GM18511 (cell line): Measurements from ENCODE around the gene DDX49.

Source experiments
- ATAC-seq: cut with Tn5 transposase; IDR thresholded peaks from one replicate; pipeline ENCODE4 v1.9.1; 2021; ENCODE audit warnings: mild to moderate bottlenecking, moderate library complexity; ENCODE audit not compliant: unreplicated experiment

DDX49 gene

DNA sequence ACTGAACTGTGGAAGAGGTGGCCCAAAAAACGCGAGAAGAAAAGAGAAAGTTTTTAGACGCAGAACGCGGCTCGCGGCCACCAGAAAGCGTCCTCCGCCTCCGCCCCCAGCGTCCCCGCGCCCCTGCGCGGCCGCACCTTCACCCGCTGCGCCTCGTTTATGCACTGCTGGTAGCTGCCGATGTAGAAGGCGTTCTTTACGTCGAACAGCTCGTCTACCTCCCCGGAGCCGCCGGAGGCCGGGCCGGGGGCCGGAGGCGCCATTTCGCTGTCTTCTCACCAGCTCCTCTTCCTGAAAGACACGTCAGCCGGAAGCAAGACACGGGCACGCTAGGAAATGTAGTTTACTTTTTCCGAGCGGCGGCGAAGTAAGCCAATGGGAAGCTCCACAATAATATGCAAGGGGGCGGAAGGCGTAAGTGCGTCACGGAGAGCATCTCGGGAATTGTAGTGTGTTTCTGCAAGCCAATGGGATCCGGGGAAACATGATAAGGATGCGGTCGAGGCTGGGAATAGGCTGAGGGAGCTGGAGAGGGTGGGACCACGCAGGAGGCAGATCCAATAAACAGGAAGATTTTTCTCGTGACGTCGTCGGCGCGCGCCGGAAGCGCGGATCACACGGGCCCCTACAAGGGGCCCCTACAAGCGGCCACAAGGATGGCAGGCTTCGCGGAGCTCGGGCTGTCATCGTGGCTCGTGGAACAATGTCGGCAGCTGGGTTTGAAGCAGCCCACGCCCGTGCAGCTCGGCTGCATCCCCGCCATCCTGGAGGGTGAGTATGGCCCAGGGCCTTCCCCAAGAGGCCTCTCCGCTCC, at the start of gene DDX49, which contains the start of gene COPE:
DDX49 (plus strand) TSS at position 630 of the 814 bp plus-strand sequence; CDS start at position 657, 27 bp downstream.
COPE (minus strand) TSS at position 302 of the 814 bp plus-strand sequence; CDS start at position 263, 39 bp downstream.
- ATAC-seq: peak; percentile 93

- no peak for ATAC-seq
Measured at GRCh38 chr19:18869781-18870530, 49.6 kb upstream of the DDX49 start.

DNA sequence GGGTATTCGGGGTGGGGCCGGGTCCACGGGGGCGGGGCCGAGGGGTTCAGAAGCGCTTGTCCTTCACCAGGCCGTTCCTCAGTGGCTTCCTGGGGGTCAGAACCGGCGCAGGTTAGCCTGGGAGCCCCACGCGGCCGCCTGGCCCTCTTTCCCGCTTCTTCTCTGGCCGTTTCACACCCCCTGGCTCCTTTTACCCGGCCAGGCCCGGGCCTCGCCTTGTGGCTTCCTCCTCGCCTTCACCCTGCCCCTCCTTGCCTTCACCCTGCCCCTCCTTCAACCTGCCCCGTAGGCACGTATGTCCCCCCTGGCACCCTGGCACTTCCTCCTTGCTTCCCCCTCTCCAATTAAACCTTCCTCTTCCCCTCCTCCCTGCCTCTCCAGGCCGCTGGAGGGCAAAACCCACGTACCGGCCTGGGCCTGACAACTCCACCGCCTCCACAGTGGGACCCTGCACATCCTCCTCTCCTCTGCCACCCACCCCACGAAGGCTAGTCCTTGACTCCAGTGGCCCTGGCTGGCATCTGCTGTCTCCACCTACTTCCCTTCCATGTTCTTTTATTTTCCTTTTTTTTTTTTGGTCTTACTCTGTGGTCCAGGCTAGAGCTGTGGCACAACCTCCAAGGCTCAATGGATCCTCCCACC, 48.9 kb upstream of the DDX49 start:
- ATAC-seq: no peak

DNA sequence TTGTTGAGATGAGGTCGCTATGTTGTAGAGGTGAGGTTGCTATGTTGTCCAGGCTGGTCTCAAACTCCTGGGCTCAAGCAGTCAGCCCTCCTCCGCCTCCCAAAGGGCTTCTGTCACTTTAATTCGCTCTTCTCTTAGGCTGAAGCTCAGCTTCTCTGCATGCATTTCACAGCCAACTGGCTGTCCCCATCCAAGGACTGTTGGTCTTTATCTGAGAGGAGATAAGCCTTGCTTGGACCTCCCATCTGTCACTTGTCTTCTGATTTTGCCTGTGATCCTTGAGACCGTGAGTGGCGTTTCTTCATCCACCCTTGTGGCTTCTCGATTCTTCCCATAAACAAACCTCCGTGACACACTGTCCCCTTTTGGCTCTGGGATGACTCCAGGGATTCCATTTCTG, 48.0 kb upstream of the DDX49 start:
- no peak for ATAC-seq

DNA sequence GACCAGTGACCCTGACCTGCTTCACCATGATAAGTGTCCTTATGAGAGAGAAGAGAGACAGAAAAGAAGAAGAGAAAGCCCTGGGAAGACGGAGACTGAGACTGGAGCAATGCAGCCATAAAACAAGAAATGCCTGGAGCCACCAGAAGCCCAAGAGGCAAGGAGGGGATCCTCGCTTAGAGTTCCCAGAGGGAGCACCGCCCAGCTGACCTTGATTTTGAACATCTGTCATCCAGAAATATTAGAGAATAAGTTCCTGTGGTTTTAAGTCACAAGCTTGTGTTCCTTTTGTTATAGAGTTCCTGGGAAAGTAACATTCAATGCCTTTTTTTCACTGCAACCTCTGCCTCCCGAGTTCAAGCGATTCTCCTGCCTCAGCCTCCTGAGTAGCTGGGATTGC, 43.8 kb upstream of the DDX49 start:
- no peak for ATAC-seq

- no peak for ATAC-seq
Measured at GRCh38 chr19:18876865-18877264, 42.6 kb upstream of the DDX49 start.

DNA sequence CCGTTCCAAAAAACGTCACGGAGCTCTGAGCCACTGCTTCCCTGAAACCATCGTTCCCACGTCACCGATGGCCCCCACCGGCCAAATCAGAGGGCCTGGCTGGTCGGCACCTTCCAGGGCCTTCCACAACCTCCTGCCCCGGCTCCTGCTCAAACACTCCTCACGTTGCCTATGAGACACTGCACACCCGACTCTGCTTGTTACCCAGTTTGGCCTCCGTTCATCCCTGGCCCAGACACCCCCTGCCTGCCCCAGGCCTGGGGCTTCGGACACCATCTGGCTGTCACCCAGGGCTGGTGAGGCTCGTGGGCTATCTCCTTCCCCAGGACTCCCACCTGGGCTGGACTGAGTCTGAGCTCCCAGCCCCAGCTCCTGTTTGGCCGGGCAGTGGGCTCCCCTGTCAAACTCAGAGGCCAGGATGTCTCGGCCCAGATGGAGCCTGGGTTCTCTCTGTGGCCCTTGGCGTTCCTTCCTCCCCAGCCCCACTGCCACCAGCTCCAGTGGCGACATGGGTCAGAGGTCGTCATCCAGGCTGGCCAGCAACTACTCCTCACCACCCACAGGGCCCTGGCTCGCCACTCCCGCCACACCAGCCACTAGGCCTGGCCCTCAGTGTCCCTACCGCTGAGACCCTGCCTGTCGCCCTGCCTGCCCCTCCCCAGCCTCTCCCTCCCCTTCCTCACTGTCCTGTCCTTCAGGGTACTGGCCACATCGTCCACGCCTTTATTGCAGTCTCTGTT, 41.3 kb upstream of the DDX49 start:
- no peak for ATAC-seq

GRCh38 chr19:18878858-18879578, 40.5 kb upstream of the DDX49 start:
- ATAC-seq: no peak

- no peak for ATAC-seq
Measured at GRCh38 chr19:18879579-18880373, 39.7 kb upstream of the DDX49 start.

DNA sequence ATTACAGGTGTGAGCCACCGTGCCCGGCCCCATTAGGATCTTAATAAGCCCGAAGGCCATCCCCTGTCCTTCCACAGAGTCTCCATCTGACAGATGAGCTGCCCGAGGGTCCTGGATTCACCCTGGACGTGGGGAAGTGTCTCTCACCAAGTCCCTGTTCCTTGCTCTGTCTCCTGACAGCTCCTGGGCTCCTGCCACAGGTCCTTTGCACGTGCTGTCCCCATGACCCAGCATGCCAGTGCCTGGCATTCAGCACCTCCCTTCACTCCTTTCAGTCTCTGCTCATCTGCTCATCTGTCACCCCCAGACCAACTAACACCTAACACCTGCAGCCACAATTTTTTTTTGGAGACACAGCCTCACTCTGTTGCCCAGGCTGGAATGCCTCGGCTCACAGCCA, 38.0 kb upstream of the DDX49 start:
- no peak for ATAC-seq

- ATAC-seq: no peak
Measured at GRCh38 chr19:18883526-18884304, 35.8 kb upstream of the DDX49 start.

DNA sequence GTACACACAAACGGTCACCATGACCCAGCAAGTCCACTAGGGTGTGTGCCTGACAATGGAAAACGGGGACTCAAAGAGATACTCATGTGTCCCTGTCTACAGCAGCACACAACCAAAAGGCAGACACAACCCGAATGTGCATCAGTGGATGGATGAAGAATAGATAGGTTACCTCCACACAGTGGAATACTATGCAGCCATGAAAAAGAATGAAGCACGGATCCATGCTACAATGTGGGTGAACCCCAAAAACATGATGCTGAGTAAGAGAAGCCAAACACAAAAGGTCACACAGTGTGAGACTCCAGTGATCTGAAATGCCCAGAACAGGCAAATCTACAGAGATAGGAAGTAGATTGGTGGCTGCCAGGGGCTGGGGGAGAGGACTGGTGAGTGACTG, 32.5 kb upstream of the DDX49 start:
- no peak for ATAC-seq

- no peak for ATAC-seq
Measured at GRCh38 chr19:18889949-18890745, 29.4 kb upstream of the DDX49 start.

GRCh38 chr19:18893587-18894253, 25.8 kb upstream of the DDX49 start:
- ATAC-seq: no peak

DNA sequence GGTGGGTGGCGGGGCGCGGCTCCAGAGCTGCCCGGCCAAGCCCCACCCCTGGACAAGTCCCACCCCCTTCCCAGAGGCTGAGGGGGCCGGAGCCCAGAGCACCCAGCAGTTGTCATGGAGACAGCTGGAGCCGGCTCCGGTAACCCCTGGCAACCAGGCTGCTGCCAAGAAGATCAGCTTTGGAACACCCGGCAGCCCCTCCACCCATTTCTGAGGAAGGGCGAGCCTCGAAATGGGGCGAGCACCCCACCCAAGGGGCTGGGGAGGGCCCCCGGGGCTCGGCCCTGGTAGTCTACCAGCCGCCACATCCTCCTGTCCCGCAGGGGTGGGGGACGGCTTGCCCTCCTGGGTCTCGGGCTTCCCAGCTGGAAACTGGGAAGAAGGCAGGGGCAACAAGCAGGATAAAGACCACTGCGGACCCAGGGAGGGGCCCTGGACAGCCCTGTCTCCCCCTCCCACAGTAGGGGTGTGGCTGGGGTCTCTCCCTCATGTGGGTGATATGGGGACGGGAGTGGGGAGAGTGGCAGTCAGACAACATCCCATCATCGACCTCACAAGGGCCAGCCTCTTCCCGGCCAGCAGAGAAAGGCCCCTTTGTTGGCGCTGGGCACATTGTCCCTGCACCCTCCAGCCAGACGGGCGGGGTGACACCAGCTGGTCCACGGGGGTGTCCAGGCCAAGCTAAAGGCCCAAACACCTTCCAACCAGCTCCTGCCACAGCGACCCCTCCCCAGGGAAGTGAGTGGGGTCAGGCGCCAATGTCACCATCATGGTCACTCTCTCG, 25.1 kb upstream of the DDX49 start:
- ATAC-seq: no peak

DNA sequence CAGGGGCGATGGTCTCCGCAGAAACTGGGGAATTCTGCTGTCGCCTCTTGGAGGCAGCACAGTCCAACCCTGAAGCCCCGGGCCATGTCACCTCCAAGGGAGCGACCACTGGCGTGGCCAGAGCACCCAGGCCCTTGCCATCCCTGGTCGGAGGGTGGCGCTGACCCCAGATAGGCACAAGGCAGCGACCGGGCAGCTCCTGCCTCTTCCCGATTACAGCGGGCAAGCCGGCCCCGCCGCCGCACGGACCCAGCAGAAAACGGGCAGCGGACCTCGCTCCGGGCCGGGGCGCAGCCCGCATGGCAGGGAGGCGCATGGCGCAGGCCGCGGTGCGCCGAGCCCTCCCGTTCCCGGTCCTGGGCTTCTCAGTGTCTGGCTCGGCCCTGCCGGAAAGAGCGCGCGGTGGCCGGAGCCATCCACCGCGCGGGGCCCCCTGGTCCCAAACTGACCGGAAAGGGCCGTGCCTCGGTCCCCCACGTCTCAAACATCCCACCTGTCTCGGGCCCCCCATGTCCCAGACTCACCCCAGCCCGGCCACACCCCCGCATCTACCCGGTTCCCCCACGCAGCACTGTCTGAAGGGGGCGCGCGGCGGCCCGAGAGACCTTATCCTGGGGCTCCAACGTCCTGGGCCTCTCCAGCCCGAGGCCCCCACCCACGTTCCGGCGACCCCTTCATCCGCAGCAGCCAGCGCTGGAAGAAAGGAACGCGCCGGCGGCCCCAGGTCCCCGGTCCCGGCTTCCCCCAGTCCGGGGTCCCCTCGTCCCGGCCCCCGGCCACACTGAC, 24.3 kb upstream of the DDX49 start:
- no peak for ATAC-seq
